ENCODE results near the gene GANAB. TPM values are rescaled to one million over a fixed set of nuclear protein-coding genes. Genes with fewer than 3 reads are reported as not detected.

GANAB gene
- total and polyA plus RNA-seq, 2 of the 13 experiments (the other 11 are each of a cell fraction or from before 2014, with no cell fraction given), result 99.5 to 234 TPM

- TF ChIP-seq TOPORS (CRISPR knock-in tag; IDR thresholded peaks at IDR 0.05) (0 out of 2 replicates have a peak, but pooled peaks have one; percentile 80), NFIB (CRISPR knock-in tag; IDR thresholded peaks at IDR 0.05; ENCODE audit: borderline replicate concordance) (no peak), ZNF180 (CRISPR knock-in tag; IDR thresholded peaks at IDR 0.05; ENCODE audit: borderline replicate concordance, low read depth) (no peak), ZFP82 (CRISPR knock-in tag; IDR thresholded peaks at IDR 0.05; ENCODE audit: borderline replicate concordance) (no peak), ZBTB40 (IDR thresholded peaks at IDR 0.05) (no peak), ZBTB40 (CRISPR knock-in tag; IDR thresholded peaks at IDR 0.05) (peak; percentile 87), ZNF282 (IDR thresholded peaks at IDR 0.05; ENCODE audit: partially characterized antibody) (no peak), ZNF337 (CRISPR knock-in tag; IDR thresholded peaks at IDR 0.05; ENCODE audit: borderline replicate concordance, low read depth) (no peak), ELK4 (CRISPR knock-in tag; IDR thresholded peaks at IDR 0.05; ENCODE audit: borderline replicate concordance) (no peak), NBN (conservative IDR thresholded peaks at IDR 0.05) (no peak), ZNF33B (CRISPR knock-in tag; IDR thresholded peaks at IDR 0.05) (no peak), ZBTB39 (CRISPR knock-in tag; IDR thresholded peaks at IDR 0.05) (no peak), ZNF672 (CRISPR knock-in tag; IDR thresholded peaks at IDR 0.05) (no peak), CCAR2 (optimal IDR thresholded peaks at IDR 0.05; ENCODE audit: low read depth, low read length) (peak; percentile 36), ZBTB21 (CRISPR knock-in tag; IDR thresholded peaks at IDR 0.05) (no peak), ZNF570 (CRISPR knock-in tag; IDR thresholded peaks at IDR 0.05; ENCODE audit: borderline replicate concordance) (no peak), GATAD1 (CRISPR knock-in tag; IDR thresholded peaks at IDR 0.05) (peak; percentile 98)
Measured at GRCh38 chr11:62678770-62679696, 32.6 kb upstream of the GANAB start, which contains the start of gene UBXN1 (continued).
